Neural cell (in vitro differentiated cells): Measurements from ENCODE around the gene RBMS2. TPM values are rescaled to one million over a fixed set of nuclear protein-coding genes. Genes with fewer than 3 reads are reported as not detected.

Experiments
- H2AFZ ChIP-seq: fragments of 200-600, 300-800 bp; sonication (generic), shearing (Covaris generic); 2 replicates; pipeline ENCODE4 v1.6.0; 2014; ENCODE audit warnings: low read depth, mild to moderate bottlenecking, antibody characterized with exemption, low read length, moderate library complexity
- H3F3A ChIP-seq: fragments of 200-600 bp; shearing (Covaris generic); 2 replicates; pipeline ENCODE4 v1.6.1; 2016; ENCODE audit warnings: mild to moderate bottlenecking, moderate library complexity, mixed read lengths, antibody characterized with exemption, low read length; ENCODE audit not compliant: insufficient read depth, poor library complexity, severe bottlenecking
- H3K27ac ChIP-seq: fragments of 200-600, 300-800 bp; sonication (generic), shearing (Covaris generic); 2 replicates; pipeline ENCODE4 v1.5.1; 2014; ENCODE audit warnings: mild to moderate bottlenecking, low read length, moderate library complexity
- H3K27me3 ChIP-seq: fragments of 300-800, 200-600 bp; sonication (generic), shearing (Covaris generic); 2 replicates; pipeline ENCODE4 v1.6.0; 2014; ENCODE audit warnings: mild to moderate bottlenecking, low read depth, low read length, moderate library complexity; ENCODE audit not compliant: insufficient read depth
- H3K36me3 ChIP-seq: fragments of 300-800, 200-600 bp; sonication (generic), shearing (Covaris generic); 2 replicates; pipeline ENCODE4 v1.5.1; 2014; ENCODE audit warnings: mild to moderate bottlenecking, antibody characterized with exemption, low read length, moderate library complexity; ENCODE audit not compliant: insufficient read depth
- H3K4me2 ChIP-seq: fragments of 300-800, 200-600 bp; sonication (generic), shearing (Covaris generic); 2 replicates; pipeline ENCODE4 v1.6.0; 2014; ENCODE audit warnings: mild to moderate bottlenecking, low read length
- H3K4me3 ChIP-seq: fragments of 300-800, 200-600 bp; sonication (generic), shearing (Covaris generic); 2 replicates; pipeline ENCODE4 v1.5.1; 2014; ENCODE audit warnings: mild to moderate bottlenecking, low read length, moderate library complexity
- H3K79me2 ChIP-seq: fragments of 200-600 bp; shearing (Covaris generic); replicated peaks from 2 replicates; pipeline ENCODE4 v1.6.0; 2014; ENCODE audit warnings: mild to moderate bottlenecking, low read length, moderate library complexity; ENCODE audit not compliant: insufficient read depth
- H3K9ac ChIP-seq: fragments of 300-800, 200-600 bp; sonication (generic), shearing (Covaris generic); 2 replicates; pipeline ENCODE4 v1.6.1; 2016; ENCODE audit warnings: mild to moderate bottlenecking, low read length, mixed read lengths
- H3K9me2 ChIP-seq: fragments of 200-600 bp; shearing (Covaris generic); 2 replicates; pipeline ENCODE4 v1.6.1; 2016; ENCODE audit warnings: mild to moderate bottlenecking, low read length, mixed read lengths; ENCODE audit not compliant: insufficient read depth
- H3K9me3 ChIP-seq: fragments of 200-600, 300-800 bp; sonication (generic), shearing (Covaris generic); 2 replicates; pipeline ENCODE4 v1.6.1; 2016; ENCODE audit warnings: mild to moderate bottlenecking, mixed run types, low read length, moderate library complexity, mixed read lengths
- H4K20me1 ChIP-seq: fragments of 200-600 bp; shearing (Covaris generic); 2 replicates; pipeline ENCODE4 v1.6.1; 2016; ENCODE audit warnings: mild to moderate bottlenecking, mixed run types; ENCODE audit not compliant: insufficient read depth
- CTCF ChIP-seq: fragments of 450-650 bp; IDR thresholded peaks from 2 replicates; pipeline ENCODE4 v1.5.1; 2014; ENCODE audit warnings: antibody characterized with exemption, mild to moderate bottlenecking, moderate library complexity; ENCODE audit not compliant: poor library complexity, severe bottlenecking
- EP300 ChIP-seq: fragments of 450-650 bp; conservative IDR thresholded peaks from 2 replicates; pipeline ENCODE4 v1.6.1; 2014; ENCODE audit warnings: antibody characterized with exemption, mild to moderate bottlenecking, moderate library complexity; ENCODE audit not compliant: poor library complexity, severe bottlenecking
- EZH2 ChIP-seq: fragments of 200-600, 300-800 bp; shearing (Covaris generic), sonication (generic); IDR thresholded peaks from 2 replicates; pipeline ENCODE4 v1.6.1; 2014; ENCODE audit warnings: antibody characterized with exemption, low read length, borderline replicate concordance, mild to moderate bottlenecking; ENCODE audit not compliant: insufficient read depth, poor library complexity, severe bottlenecking
- MXI1 ChIP-seq: fragments of 450-650 bp; conservative IDR thresholded peaks from 2 replicates; pipeline ENCODE4 v1.6.1; 2014; ENCODE audit warnings: antibody characterized with exemption, mild to moderate bottlenecking; ENCODE audit not compliant: poor library complexity, severe bottlenecking
- POLR2AphosphoS5 ChIP-seq: IDR thresholded peaks from 2 replicates; pipeline ENCODE4 v1.6.1; 2012
- RAD21 ChIP-seq: fragments of 450-650 bp; conservative IDR thresholded peaks from 2 replicates; pipeline ENCODE4 v1.6.1; 2014; ENCODE audit warnings: antibody characterized with exemption, mild to moderate bottlenecking, moderate library complexity
- REST ChIP-seq: IDR thresholded peaks from 2 replicates; pipeline ENCODE4 v1.6.1; 2012; ENCODE audit warnings: borderline replicate concordance
- SMC3 ChIP-seq: fragments of 450-650 bp; conservative IDR thresholded peaks from 2 replicates; pipeline ENCODE4 v1.6.1; 2014; ENCODE audit warnings: antibody characterized with exemption, mild to moderate bottlenecking, moderate library complexity; ENCODE audit not compliant: poor library complexity
- polyA plus RNA-seq: library from polyadenylated mRNA; depleted of rRNA; stranded (reverse); fragments of >200 nt; gene quantifications from 2 replicates; pipeline ENCODE4 v1.2.3, GENCODE V29; 2014

RBMS2 gene
- polyA plus RNA-seq, 1 donor from 2014 or later: 2.4 TPM

GRCh38 chr12:56487448-56488040, 34.1 kb upstream of the RBMS2 start:
- Histone ChIP-seq H3K4me3 (peak overlapping the region; percentile 72), H3K79me2 (no peaks in the 10 kb centered on the region), H2AFZ (peak overlapping the region; percentile 80), H3K9me3 (peaks cover 6% of the 10 kb centered on the region), H3F3A (no peaks in the 10 kb centered on the region), H4K20me1 (no peaks in the 10 kb centered on the region), H3K27me3 (peaks cover 32% of the 10 kb centered on the region), H3K4me2 (peak overlapping the region; percentile 11), H3K9ac (peak overlapping the region; percentile 64), H3K27ac (peak overlapping the region; percentile 38), H3K9me2 (no peaks in the 10 kb centered on the region), H3K36me3 (no peaks in the 10 kb centered on the region)
- TF ChIP-seq REST (peak; percentile 14), EZH2 (no peak), RAD21 (no peak), POLR2AphosphoS5 (peak; percentile 40), MXI1 (peak; percentile 68), SMC3 (no peak), EP300 (no peak), CTCF (no peak)

GRCh38 chr12:56488041-56488955, 33.3 kb upstream of the RBMS2 start, which contains the start of gene GLS2:
TSS of gene GLS2 (minus strand) at chr12:56488161. CDS start at chr12:56488118, 43 bp downstream.
- Histone ChIP-seq H3K9me2 (no peaks in the 10 kb centered on the region), H3K27me3 (peaks cover 32% of the 10 kb centered on the region), H3K4me3 (peak within 1 kb of the TSS; percentile 72), H3K27ac (peak within 1 kb of the TSS; percentile 38), H2AFZ (peak within 1 kb of the TSS; percentile 80), H3K79me2 (no peaks in the 10 kb centered on the region), H4K20me1 (no peaks in the 10 kb centered on the region), H3F3A (no peaks in the 10 kb centered on the region), H3K9ac (peak within 1 kb of the TSS; percentile 64), H3K9me3 (peaks cover 6% of the 10 kb centered on the region), H3K36me3 (no peaks in the 10 kb centered on the region), H3K4me2 (peak within 1 kb of the TSS; percentile 11)
- no peak for TF ChIP-seq MXI1
- TF ChIP-seq REST: peak; percentile 1
